ENCODE data around the gene PPP6R2.

GRCh38 chr22:50476868-50477267 lies 133.7 kb downstream of the PPP6R2 start:
- TF ChIP-seq CTCF (conservative IDR thresholded peaks at IDR 0.05) (no peak), EZH2 (IDR thresholded peaks at IDR 0.05; ENCODE audit: low read depth) (no peak)
